DND-41 (cell line): Measurements from ENCODE around the gene LRRC74A.

Experiments used
- ATAC-seq: fragments of 200-7000 bp; cut with Tn5 transposase; 3 replicates; pipeline ENCODE4 v1.9.1; 2021; ENCODE audit warnings: low read depth; ENCODE audit not compliant: insufficient read depth
- DNase-seq: peaks from one replicate; pipeline ENCODE4 v3.0.0-alpha.2; 2020
- H2AFZ ChIP-seq: 2 replicates; pipeline ENCODE4 v1.6.0; 2012; ENCODE audit warnings: low read depth, low read length
- H3K27ac ChIP-seq: 2 replicates; pipeline ENCODE4 v1.5.1; 2012; ENCODE audit warnings: low read length, inconsistent platforms
- H3K27me3 ChIP-seq: fragments of 200-600 bp; sonication (generic); 2 replicates; pipeline ENCODE4 v1.6.0; 2012; ENCODE audit warnings: low read length, mild to moderate bottlenecking, inconsistent platforms; ENCODE audit not compliant: insufficient read depth, poor library complexity
- H3K36me3 ChIP-seq: 2 replicates; pipeline ENCODE4 v1.5.1; 2012; ENCODE audit warnings: low read length, inconsistent platforms; ENCODE audit not compliant: insufficient read depth
- H3K4me1 ChIP-seq: 2 replicates; pipeline ENCODE4 v1.5.1; 2012; ENCODE audit warnings: mild to moderate bottlenecking, low read length; ENCODE audit not compliant: insufficient read depth
- H3K4me2 ChIP-seq: 2 replicates; pipeline ENCODE4 v1.6.0; 2012; ENCODE audit warnings: mild to moderate bottlenecking, moderate library complexity, low read length, inconsistent platforms; ENCODE audit not compliant: insufficient read depth
- H3K4me3 ChIP-seq, 2 experiments: fragments of 200-600 bp in 1 of 2; shearing (Covaris generic) in 1 of 2; 2 replicates each; pipeline ENCODE4 v1.5.1; 2012 to 2016; ENCODE audit warnings: inconsistent platforms in 2 of 2, low read length in 2 of 2, mild to moderate bottlenecking in 2 of 2, low read depth in 1 of 2, moderate library complexity in 1 of 2
- H3K79me2 ChIP-seq: 2 replicates; pipeline ENCODE4 v1.6.0; 2012; ENCODE audit warnings: low read length, inconsistent platforms; ENCODE audit not compliant: insufficient read depth
- H3K9ac ChIP-seq: 2 replicates; pipeline ENCODE4 v1.6.0; 2012; ENCODE audit warnings: low read depth, mild to moderate bottlenecking, inconsistent platforms, low read length, moderate library complexity
- H3K9me3 ChIP-seq: 2 replicates; pipeline ENCODE4 v1.5.1; 2012; ENCODE audit warnings: low read length, moderate library complexity, mild to moderate bottlenecking, inconsistent platforms; ENCODE audit not compliant: insufficient read depth, severe bottlenecking
- H4K20me1 ChIP-seq: 2 replicates; pipeline ENCODE4 v1.6.0; 2012; ENCODE audit warnings: low read length; ENCODE audit not compliant: insufficient read depth
- EZH2 ChIP-seq: IDR thresholded peaks from 3 replicates; pipeline ENCODE4 v1.6.1; 2012; ENCODE audit warnings: borderline replicate concordance, low read depth, mild to moderate bottlenecking, moderate library complexity, low read length, inconsistent platforms; ENCODE audit not compliant: severe bottlenecking
- TF ChIP-seq, protein P1 (sequence below): IDR thresholded peaks from 2 replicates; pipeline ENCODE4 v1.5.1; 2012; ENCODE audit warnings: borderline replicate concordance, low read length, moderate library complexity, mild to moderate bottlenecking; ENCODE audit not compliant: poor library complexity, severe bottlenecking; ENCODE audit errors: extremely low read depth

LRRC74A gene

GRCh38 chr14:76900682-76901081 lies 74.5 kb downstream of the LRRC74A start:
- ATAC-seq, result no peak
- TF ChIP-seq, protein P1, sequence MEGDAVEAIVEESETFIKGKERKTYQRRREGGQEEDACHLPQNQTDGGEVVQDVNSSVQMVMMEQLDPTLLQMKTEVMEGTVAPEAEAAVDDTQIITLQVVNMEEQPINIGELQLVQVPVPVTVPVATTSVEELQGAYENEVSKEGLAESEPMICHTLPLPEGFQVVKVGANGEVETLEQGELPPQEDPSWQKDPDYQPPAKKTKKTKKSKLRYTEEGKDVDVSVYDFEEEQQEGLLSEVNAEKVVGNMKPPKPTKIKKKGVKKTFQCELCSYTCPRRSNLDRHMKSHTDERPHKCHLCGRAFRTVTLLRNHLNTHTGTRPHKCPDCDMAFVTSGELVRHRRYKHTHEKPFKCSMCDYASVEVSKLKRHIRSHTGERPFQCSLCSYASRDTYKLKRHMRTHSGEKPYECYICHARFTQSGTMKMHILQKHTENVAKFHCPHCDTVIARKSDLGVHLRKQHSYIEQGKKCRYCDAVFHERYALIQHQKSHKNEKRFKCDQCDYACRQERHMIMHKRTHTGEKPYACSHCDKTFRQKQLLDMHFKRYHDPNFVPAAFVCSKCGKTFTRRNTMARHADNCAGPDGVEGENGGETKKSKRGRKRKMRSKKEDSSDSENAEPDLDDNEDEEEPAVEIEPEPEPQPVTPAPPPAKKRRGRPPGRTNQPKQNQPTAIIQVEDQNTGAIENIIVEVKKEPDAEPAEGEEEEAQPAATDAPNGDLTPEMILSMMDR, result no peak
- no peak overlapping the region for H2AFZ ChIP-seq

GRCh38 chr14:76901171-76902055 lies 75.2 kb downstream of the LRRC74A start:
- Histone ChIP-seq H3K36me3 (no peaks in the 10 kb centered on the region), H3K4me3 (no peak overlapping the region), H3K9me3 (no peaks in the 10 kb centered on the region), H3K27me3 (no peaks in the 10 kb centered on the region), H3K4me1 (peaks cover 10% of the 10 kb centered on the region), H3K9ac (no peak overlapping the region), H4K20me1 (no peaks in the 10 kb centered on the region), H3K4me2 (no peak overlapping the region), H3K79me2 (no peaks in the 10 kb centered on the region), H3K27ac (no peak overlapping the region), H2AFZ (no peak overlapping the region)
- ATAC-seq, result no peak
- TF ChIP-seq, protein P1, result no peak
- TF ChIP-seq EZH2, result no peak
- DNase-seq, result no peak

More at GRCh38 chr14:76900682-76901081, 74.5 kb downstream of the LRRC74A start:
- Histone ChIP-seq H3K27ac (no peak overlapping the region), H3K27me3 (no peaks in the 10 kb centered on the region), H3K4me3 (no peak overlapping the region), H3K36me3 (no peaks in the 10 kb centered on the region), H3K4me1 (peaks cover 10% of the 10 kb centered on the region), H3K79me2 (no peaks in the 10 kb centered on the region), H3K4me2 (no peak overlapping the region), H3K9me3 (no peaks in the 10 kb centered on the region), H3K9ac (no peak overlapping the region), H4K20me1 (no peaks in the 10 kb centered on the region)
- DNase-seq, result no peak

DNA sequence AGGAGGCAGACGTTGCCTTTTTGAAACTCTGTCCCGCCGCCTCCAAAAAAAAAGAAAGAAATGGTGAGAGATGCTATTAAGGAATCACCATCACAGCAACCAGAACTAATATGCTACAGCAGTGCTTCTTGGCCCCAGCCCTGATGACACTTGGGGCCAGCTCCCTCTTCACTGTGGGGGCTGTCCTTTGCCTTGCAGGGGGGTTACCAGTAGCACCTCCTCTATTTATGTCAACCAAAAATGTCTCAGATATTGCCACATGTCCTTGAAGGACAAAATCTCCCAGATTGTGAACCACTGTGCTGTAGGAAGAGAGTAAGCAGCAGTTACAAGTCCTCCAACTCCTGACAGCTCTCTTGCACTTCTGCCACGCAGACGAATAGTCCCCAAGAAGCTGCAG lies 76.4 kb downstream of the LRRC74A start:
- no peak overlapping the region for H2AFZ ChIP-seq
- no peaks in the 10 kb centered on the region for H3K27me3 ChIP-seq
- TF ChIP-seq, protein P1, result no peak
- no peak for TF ChIP-seq EZH2
- H3K9ac ChIP-seq, result no peak overlapping the region
- no peaks in the 10 kb centered on the region for H3K79me2 ChIP-seq
- no peak for ATAC-seq
- H4K20me1 ChIP-seq, result no peaks in the 10 kb centered on the region
- DNase-seq, result no peak
- H3K36me3 ChIP-seq, result no peaks in the 10 kb centered on the region
- H3K4me2 ChIP-seq, result no peak overlapping the region
- H3K4me1 ChIP-seq, result peaks cover 10% of the 10 kb centered on the region
- no peak overlapping the region for H3K27ac ChIP-seq
- H3K9me3 ChIP-seq, result no peaks in the 10 kb centered on the region
- no peak overlapping the region for H3K4me3 ChIP-seq
